ENCODE data around the gene ROPN1.
"Not testable (repeated sequence)": the region's sequence is repeated elsewhere in the genome, so short reads cannot be mapped to it uniquely, and the experiment has no call there.

DNA sequence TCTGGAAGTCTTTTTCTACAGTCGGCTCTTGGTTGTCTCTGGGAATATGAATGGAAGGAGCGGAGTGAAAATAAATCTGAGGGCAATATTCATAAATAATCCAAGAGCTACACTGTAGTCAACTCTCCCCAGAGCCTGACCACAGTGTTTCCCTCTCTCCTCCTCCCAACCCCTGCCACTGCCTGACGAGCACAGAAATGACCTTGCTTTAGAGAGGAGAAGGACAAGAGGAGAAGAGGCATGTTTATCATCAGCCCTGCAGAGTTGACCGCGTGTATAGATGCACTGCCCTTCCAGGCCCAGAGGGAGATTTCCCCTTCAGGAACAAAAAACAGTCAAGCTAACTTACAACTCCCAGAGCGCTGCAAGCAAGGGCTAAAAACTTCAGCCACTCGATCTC, 16.9 kb downstream of the ROPN1 start:
- TF ChIP-seq ZNF773 (CRISPR knock-in tag; IDR thresholded peaks at IDR 0.05; ENCODE audit: borderline replicate concordance); ZNF124 (CRISPR knock-in tag; IDR thresholded peaks at IDR 0.05); ZNF652 (CRISPR knock-in tag; IDR thresholded peaks at IDR 0.05; ENCODE audit: borderline replicate concordance, low read depth); SRF (IDR thresholded peaks at IDR 0.05; ENCODE audit: low read depth, low read length); POLR2A (IDR thresholded peaks at IDR 0.05; ENCODE audit: insufficient read depth in 1 of 2, low read depth in 2 of 2, low read length in 2 of 2); TBP (CRISPR knock-in tag; IDR thresholded peaks at IDR 0.05); ISL2 (CRISPR knock-in tag; IDR thresholded peaks at IDR 0.05); CREB1 (IDR thresholded peaks at IDR 0.05); CREB1 (CRISPR knock-in tag; IDR thresholded peaks at IDR 0.05); SP1 (IDR thresholded peaks at IDR 0.05); SP1 (CRISPR knock-in tag; IDR thresholded peaks at IDR 0.05): not testable (repeated sequence)
- TF ChIP-seq, protein P1, sequence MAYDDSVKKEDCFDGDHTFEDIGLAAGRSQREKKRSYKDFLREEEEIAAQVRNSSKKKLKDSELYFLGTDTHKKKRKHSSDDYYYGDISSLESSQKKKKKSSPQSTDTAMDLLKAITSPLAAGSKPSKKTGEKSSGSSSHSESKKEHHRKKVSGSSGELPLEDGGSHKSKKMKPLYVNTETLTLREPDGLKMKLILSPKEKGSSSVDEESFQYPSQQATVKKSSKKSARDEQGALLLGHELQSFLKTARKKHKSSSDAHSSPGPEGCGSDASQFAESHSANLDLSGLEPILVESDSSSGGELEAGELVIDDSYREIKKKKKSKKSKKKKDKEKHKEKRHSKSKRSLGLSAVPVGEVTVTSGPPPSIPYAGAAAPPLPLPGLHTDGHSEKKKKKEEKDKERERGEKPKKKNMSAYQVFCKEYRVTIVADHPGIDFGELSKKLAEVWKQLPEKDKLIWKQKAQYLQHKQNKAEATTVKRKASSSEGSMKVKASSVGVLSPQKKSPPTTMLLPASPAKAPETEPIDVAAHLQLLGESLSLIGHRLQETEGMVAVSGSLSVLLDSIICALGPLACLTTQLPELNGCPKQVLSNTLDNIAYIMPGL (CRISPR knock-in tag; IDR thresholded peaks at IDR 0.05; ENCODE audit: borderline replicate concordance in 1 of 2, low read depth in 1 of 2), result not testable (repeated sequence)
- TF ChIP-seq, protein P2, sequence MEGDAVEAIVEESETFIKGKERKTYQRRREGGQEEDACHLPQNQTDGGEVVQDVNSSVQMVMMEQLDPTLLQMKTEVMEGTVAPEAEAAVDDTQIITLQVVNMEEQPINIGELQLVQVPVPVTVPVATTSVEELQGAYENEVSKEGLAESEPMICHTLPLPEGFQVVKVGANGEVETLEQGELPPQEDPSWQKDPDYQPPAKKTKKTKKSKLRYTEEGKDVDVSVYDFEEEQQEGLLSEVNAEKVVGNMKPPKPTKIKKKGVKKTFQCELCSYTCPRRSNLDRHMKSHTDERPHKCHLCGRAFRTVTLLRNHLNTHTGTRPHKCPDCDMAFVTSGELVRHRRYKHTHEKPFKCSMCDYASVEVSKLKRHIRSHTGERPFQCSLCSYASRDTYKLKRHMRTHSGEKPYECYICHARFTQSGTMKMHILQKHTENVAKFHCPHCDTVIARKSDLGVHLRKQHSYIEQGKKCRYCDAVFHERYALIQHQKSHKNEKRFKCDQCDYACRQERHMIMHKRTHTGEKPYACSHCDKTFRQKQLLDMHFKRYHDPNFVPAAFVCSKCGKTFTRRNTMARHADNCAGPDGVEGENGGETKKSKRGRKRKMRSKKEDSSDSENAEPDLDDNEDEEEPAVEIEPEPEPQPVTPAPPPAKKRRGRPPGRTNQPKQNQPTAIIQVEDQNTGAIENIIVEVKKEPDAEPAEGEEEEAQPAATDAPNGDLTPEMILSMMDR (CRISPR knock-in tag; IDR thresholded peaks at IDR 0.05), result not testable (repeated sequence)
- TF ChIP-seq, protein P3, sequence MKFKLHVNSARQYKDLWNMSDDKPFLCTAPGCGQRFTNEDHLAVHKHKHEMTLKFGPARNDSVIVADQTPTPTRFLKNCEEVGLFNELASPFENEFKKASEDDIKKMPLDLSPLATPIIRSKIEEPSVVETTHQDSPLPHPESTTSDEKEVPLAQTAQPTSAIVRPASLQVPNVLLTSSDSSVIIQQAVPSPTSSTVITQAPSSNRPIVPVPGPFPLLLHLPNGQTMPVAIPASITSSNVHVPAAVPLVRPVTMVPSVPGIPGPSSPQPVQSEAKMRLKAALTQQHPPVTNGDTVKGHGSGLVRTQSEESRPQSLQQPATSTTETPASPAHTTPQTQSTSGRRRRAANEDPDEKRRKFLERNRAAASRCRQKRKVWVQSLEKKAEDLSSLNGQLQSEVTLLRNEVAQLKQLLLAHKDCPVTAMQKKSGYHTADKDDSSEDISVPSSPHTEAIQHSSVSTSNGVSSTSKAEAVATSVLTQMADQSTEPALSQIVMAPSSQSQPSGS (CRISPR knock-in tag; IDR thresholded peaks at IDR 0.05), result not testable (repeated sequence)
- TF ChIP-seq, protein P4, sequence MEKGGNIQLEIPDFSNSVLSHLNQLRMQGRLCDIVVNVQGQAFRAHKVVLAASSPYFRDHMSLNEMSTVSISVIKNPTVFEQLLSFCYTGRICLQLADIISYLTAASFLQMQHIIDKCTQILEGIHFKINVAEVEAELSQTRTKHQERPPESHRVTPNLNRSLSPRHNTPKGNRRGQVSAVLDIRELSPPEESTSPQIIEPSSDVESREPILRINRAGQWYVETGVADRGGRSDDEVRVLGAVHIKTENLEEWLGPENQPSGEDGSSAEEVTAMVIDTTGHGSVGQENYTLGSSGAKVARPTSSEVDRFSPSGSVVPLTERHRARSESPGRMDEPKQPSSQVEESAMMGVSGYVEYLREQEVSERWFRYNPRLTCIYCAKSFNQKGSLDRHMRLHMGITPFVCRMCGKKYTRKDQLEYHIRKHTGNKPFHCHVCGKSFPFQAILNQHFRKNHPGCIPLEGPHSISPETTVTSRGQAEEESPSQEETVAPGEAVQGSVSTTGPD (CRISPR knock-in tag; IDR thresholded peaks at IDR 0.05), result not testable (repeated sequence)

Data from HepG2 (cell line).